ENCODE measurements around the gene PKD2. TPM values are rescaled to one million over a fixed set of nuclear protein-coding genes. Genes with fewer than 3 reads are reported as not detected.
"Not testable (repeated sequence)": the region's sequence is repeated elsewhere in the genome, so short reads cannot be mapped to it uniquely, and the experiment has no call there.

Gene PKD2
- polyA plus RNA-seq, 3 donors = 1.2 to 9.7 (median 2.4) TPM

GRCh38 chr4:88115587-88115986, 108.2 kb downstream of the PKD2 start:
- Histone ChIP-seq H3K79me2 (ENCODE audit: insufficient read depth, low read length) (no peaks in the 10 kb centered on the region), H3K4me2 (replicated peaks; ENCODE audit: extremely low read depth, low read length, poor library complexity, severe bottlenecking) (no peak overlapping the region), H2AFZ (ENCODE audit: insufficient read depth, low read depth, low read length, poor library complexity, severe bottlenecking) (no peak overlapping the region), H3K4me3 (replicated peaks in 1 of 3; ENCODE audit: low read depth in 2 of 3, low read length in 3 of 3) (no peak overlapping the region), H3K9ac (ENCODE audit: insufficient read depth, low read length, poor library complexity, severe bottlenecking) (no peak overlapping the region), H3K9me3 (replicated peaks in 1 of 2; ENCODE audit: control insufficient read depth in 1 of 2, insufficient read depth in 1 of 2, low read length in 2 of 2) (peaks cover 9 to 11% of the 10 kb centered on the region in 2 donors), H3K27ac (ENCODE audit: low read depth in 1 of 2, low read length in 2 of 2) (no peak overlapping the region), H3K27me3 (ENCODE audit: control insufficient read depth in 2 of 2, insufficient read depth in 2 of 2, low read length in 2 of 2) (no peaks in the 10 kb centered on the region), H3K36me3 (replicated peaks in 1 of 2; ENCODE audit: control insufficient read depth in 1 of 2, insufficient read depth in 2 of 2, low read length in 2 of 2) (no peaks in the 10 kb centered on the region), H4K20me1 (ENCODE audit: insufficient read depth, low read length) (no peaks in the 10 kb centered on the region), H3K4me1 (ENCODE audit: control insufficient read depth in 1 of 2, insufficient read depth in 2 of 2, low read length in 2 of 2) (no peaks in the 10 kb centered on the region)
- no peak for DNase-seq
- intact Hi-C loops (cut with micrococcal nuclease) = no loop called here
- peaks cover 8 to 19% (median 16%) of the 10 kb centered on the region in 7 donors for H3K9me3 Mint-ChIP-seq
- no peak for TF ChIP-seq CTCF (IDR thresholded peaks at IDR 0.05)
- no peak overlapping the region for H3K27ac Mint-ChIP-seq
- H3K36me3 Mint-ChIP-seq = no peaks in the 10 kb centered on the region
- H3K4me1 Mint-ChIP-seq = no peaks in the 10 kb centered on the region
- H3K4me3 Mint-ChIP-seq = no peak overlapping the region
- H3K27me3 Mint-ChIP-seq (ENCODE audit: low read depth in 3 of 3) = peaks cover 0 to 3% (median 0%) of the 10 kb centered on the region in 3 donors
- WGBS (ENCODE audit: insufficient coverage) = 62% methylated on average over 3 of the region's 5 CpGs

- Histone ChIP-seq H3K79me2 (ENCODE audit: insufficient read depth, low read length) (no peaks in the 10 kb centered on the region), H3K27me3 (ENCODE audit: control insufficient read depth in 2 of 2, insufficient read depth in 2 of 2, low read length in 2 of 2) (no peaks in the 10 kb centered on the region), H4K20me1 (ENCODE audit: insufficient read depth, low read length) (no peaks in the 10 kb centered on the region), H3K9ac (ENCODE audit: insufficient read depth, low read length, poor library complexity, severe bottlenecking) (no peak overlapping the region), H3K4me3 (replicated peaks in 1 of 3; ENCODE audit: low read depth in 2 of 3, low read length in 3 of 3) (no peak overlapping the region), H2AFZ (ENCODE audit: insufficient read depth, low read depth, low read length, poor library complexity, severe bottlenecking) (no peak overlapping the region), H3K27ac (ENCODE audit: low read depth in 1 of 2, low read length in 2 of 2) (no peak overlapping the region), H3K9me3 (replicated peaks in 1 of 2; ENCODE audit: control insufficient read depth in 1 of 2, insufficient read depth in 1 of 2, low read length in 2 of 2) (peaks cover 17 to 23% of the 10 kb centered on the region in 2 donors), H3K4me2 (replicated peaks; ENCODE audit: extremely low read depth, low read length, poor library complexity, severe bottlenecking) (no peak overlapping the region), H3K36me3 (replicated peaks in 1 of 2; ENCODE audit: control insufficient read depth in 1 of 2, insufficient read depth in 2 of 2, low read length in 2 of 2) (no peaks in the 10 kb centered on the region), H3K4me1 (ENCODE audit: control insufficient read depth in 1 of 2, insufficient read depth in 2 of 2, low read length in 2 of 2) (no peaks in the 10 kb centered on the region)
- peaks cover 0 to 1% (median 0%) of the 10 kb centered on the region in 3 donors for H3K27me3 Mint-ChIP-seq (ENCODE audit: low read depth in 3 of 3)
- no peak overlapping the region for H3K4me3 Mint-ChIP-seq
- H3K9me3 Mint-ChIP-seq = peaks cover 20 to 42% (median 27%) of the 10 kb centered on the region in 7 donors
- H3K4me1 Mint-ChIP-seq = no peaks in the 10 kb centered on the region
- intact Hi-C loops (cut with micrococcal nuclease) = no loop called here
- 100% methylated on average over 1 of the region's 2 CpGs for WGBS (ENCODE audit: insufficient coverage)
- DNase-seq = no peak
- no peak overlapping the region for H3K27ac Mint-ChIP-seq
- no peak for TF ChIP-seq CTCF (IDR thresholded peaks at IDR 0.05)
- H3K36me3 Mint-ChIP-seq = no peaks in the 10 kb centered on the region
Observed at GRCh38 chr4:88119943-88120342, 112.5 kb downstream of the PKD2 start.

GRCh38 chr4:88122260-88122659, 114.8 kb downstream of the PKD2 start:
- H3K4me3 Mint-ChIP-seq; H4K20me1 ChIP-seq (ENCODE audit: insufficient read depth, low read length); intact Hi-C loops (cut with micrococcal nuclease); H3K79me2 ChIP-seq (ENCODE audit: insufficient read depth, low read length); H3K27me3 ChIP-seq (ENCODE audit: control insufficient read depth in 2 of 2, insufficient read depth in 2 of 2, low read length in 2 of 2); H3K36me3 Mint-ChIP-seq; H3K27me3 Mint-ChIP-seq (ENCODE audit: low read depth in 3 of 3); H2AFZ ChIP-seq (ENCODE audit: insufficient read depth, low read depth, low read length, poor library complexity, severe bottlenecking); H3K9ac ChIP-seq (ENCODE audit: insufficient read depth, low read length, poor library complexity, severe bottlenecking); H3K4me3 ChIP-seq (replicated peaks in 1 of 3; ENCODE audit: low read depth in 2 of 3, low read length in 3 of 3); H3K4me1 Mint-ChIP-seq; H3K27ac ChIP-seq (ENCODE audit: low read depth in 1 of 2, low read length in 2 of 2); DNase-seq; H3K4me2 ChIP-seq (replicated peaks; ENCODE audit: extremely low read depth, low read length, poor library complexity, severe bottlenecking); H3K36me3 ChIP-seq (replicated peaks in 1 of 2; ENCODE audit: control insufficient read depth in 1 of 2, insufficient read depth in 2 of 2, low read length in 2 of 2); H3K27ac Mint-ChIP-seq; H3K4me1 ChIP-seq (ENCODE audit: control insufficient read depth in 1 of 2, insufficient read depth in 2 of 2, low read length in 2 of 2): not testable (repeated sequence)
- peaks cover 20 to 44% (median 32%) of the 10 kb centered on the region in 7 donors for H3K9me3 Mint-ChIP-seq
- peaks cover 17 to 23% of the 10 kb centered on the region in 2 donors for H3K9me3 ChIP-seq (replicated peaks in 1 of 2; ENCODE audit: control insufficient read depth in 1 of 2, insufficient read depth in 1 of 2, low read length in 2 of 2)
- WGBS (ENCODE audit: insufficient coverage) = 78% methylated on average over 3 of the region's 5 CpGs

Data from CD14-positive monocyte (primary cell).